Tibial artery (tissue), 4 donors: ENCODE measurements around the gene ZBTB43.
A peak's percentile ranks its signal among the peaks of the same experiment; 100 is the strongest.
"Not testable (repeated sequence)": the region's sequence is repeated elsewhere in the genome, so short reads cannot be mapped to it uniquely, and the experiment has no call there.

Experiments used
- DNase-seq, 2 donors: peaks; one replicate each; pipeline ENCODE4 v3.0.0-alpha.2; 2019
- H3K27ac ChIP-seq, 2 donors: fragments of 200-600 bp; sonication (generic) in 1 of 2; 1 replicate in 1 of 2; 2 replicates in 1 of 2; pipeline ENCODE4 v1.5.1; 2018 to 2019; ENCODE audit warnings: mild to moderate bottlenecking in 1 of 2
- H3K27me3 ChIP-seq, 2 donors: fragments of 200-600 bp; sonication (generic) in 1 of 2; one replicate each; pipeline versions ENCODE4 v1.5.1 to v1.6.0; 2016 to 2019
- H3K36me3 ChIP-seq, 3 donors: fragments of 200-600 bp; sonication (generic) in 2 of 3; one replicate each; pipeline ENCODE4 v1.5.1; 2016 to 2019; ENCODE audit warnings: mild to moderate bottlenecking in 2 of 3
- H3K4me1 ChIP-seq, 4 donors: fragments of 200-600 bp; sonication (generic) in 2 of 4; 1 replicate in 3 of 4; 2 replicates in 1 of 4; pipeline ENCODE4 v1.5.1; 2016 to 2019
- H3K4me3 ChIP-seq, 2 donors: fragments of 200-600 bp; sonication (generic) in 1 of 2; 1 replicate in 1 of 2; 2 replicates in 1 of 2; pipeline ENCODE4 v1.5.1; 2018 to 2019; ENCODE audit warnings: mild to moderate bottlenecking in 2 of 2
- H3K9me3 ChIP-seq, 3 donors: fragments of 200-600 bp; sonication (generic) in 1 of 3; one replicate each; pipeline ENCODE4 v1.5.1; 2016 to 2019
- intact Hi-C: fragments of 100-400 bp; cut with DNase I; formaldehyde crosslinking; loops from one replicate; pipeline ENCODE4 v1.15.0; 2023; ENCODE audit warnings: low total_unique reads
- TF ChIP-seq, protein P1 (sequence below), 2 experiments: fragments of 200-600 bp in 1 of 2; fragments of 450-650 bp in 1 of 2; IDR thresholded peaks; one replicate each; pipeline ENCODE4 v1.5.1; 2017 to 2019; ENCODE audit warnings: antibody characterized with exemption in 2 of 2, mild to moderate bottlenecking in 1 of 2, moderate library complexity in 1 of 2

Gene ZBTB43

DNA sequence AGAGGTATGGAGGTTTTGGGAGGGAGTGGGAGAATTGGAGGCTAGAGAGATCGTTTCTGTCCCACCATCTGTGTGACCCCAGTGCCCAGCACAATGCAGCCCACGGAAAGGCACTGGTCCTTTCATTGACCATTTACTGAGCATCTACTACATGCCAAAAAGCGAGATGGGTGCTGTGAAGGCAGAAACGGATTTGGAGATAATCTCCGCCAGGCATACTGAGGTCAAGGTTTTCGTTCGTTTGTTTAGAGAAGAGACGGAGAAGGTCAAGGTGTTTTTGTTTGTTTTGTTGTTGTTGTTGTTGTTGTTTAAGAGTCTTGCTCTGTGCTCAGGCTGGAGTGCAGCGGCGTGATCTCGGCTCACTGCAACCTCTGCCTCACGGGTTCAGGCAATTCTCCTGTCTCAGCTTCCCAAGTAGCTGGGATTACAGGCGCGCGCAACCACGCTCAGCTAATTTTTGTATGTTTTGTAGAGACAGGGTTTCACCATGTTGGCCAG, 593 bp upstream of the ZBTB43 start:
- H3K4me1 ChIP-seq = peaks cover 0 to 35% (median 17%) of the 10 kb centered on the region in 4 donors
- H3K27ac ChIP-seq = peak overlapping the region; percentile 85 to 86
- peak overlapping the region; percentile 78 to 94 for H3K4me3 ChIP-seq
- no peaks in the 10 kb centered on the region for H3K9me3 ChIP-seq
- DNase-seq = no peak
- no peaks in the 10 kb centered on the region for H3K27me3 ChIP-seq
- TF ChIP-seq, protein P1, sequence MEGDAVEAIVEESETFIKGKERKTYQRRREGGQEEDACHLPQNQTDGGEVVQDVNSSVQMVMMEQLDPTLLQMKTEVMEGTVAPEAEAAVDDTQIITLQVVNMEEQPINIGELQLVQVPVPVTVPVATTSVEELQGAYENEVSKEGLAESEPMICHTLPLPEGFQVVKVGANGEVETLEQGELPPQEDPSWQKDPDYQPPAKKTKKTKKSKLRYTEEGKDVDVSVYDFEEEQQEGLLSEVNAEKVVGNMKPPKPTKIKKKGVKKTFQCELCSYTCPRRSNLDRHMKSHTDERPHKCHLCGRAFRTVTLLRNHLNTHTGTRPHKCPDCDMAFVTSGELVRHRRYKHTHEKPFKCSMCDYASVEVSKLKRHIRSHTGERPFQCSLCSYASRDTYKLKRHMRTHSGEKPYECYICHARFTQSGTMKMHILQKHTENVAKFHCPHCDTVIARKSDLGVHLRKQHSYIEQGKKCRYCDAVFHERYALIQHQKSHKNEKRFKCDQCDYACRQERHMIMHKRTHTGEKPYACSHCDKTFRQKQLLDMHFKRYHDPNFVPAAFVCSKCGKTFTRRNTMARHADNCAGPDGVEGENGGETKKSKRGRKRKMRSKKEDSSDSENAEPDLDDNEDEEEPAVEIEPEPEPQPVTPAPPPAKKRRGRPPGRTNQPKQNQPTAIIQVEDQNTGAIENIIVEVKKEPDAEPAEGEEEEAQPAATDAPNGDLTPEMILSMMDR (IDR thresholded peaks at IDR 0.05) = no peak
- intact Hi-C loops = no loop called here
- peaks cover 0 to 4% (median 4%) of the 10 kb centered on the region in 3 donors for H3K36me3 ChIP-seq

DNA sequence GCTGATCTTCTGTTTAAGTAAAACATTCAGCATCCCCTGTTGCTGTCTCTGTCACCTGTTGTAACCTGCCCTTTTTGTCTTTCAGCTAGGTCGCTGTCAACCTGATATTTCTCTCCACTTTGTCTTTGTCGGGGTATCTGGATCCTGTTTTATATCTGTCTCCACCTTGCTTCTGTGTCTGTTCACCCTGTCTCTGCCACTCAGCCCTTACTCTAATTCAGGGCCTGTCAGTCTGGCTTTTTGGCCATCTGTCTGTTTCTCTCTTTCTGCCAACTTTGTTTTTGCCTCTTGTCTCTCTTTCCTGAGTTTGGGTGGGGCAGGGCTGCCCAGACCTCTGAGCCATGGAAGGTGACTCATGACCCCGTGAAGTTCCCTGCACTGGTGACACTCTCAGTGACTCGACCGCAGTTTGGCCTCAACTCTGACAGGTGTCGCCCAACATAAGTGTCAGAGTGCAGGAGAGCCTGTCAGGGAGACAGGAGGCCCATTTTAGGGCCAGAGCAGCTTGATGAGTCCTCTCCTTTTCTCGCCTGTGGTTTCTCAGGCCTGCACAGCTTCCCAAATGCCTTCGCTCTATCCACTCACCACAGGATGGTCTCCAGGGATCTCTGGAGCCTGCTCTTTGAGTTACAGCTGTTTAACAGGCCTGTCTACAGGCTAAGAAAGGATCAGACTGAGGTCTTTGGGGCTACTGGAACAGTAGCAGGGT, 868 bp downstream of the ZBTB43 start:
- no peaks in the 10 kb centered on the region for H3K9me3 ChIP-seq
- intact Hi-C loops = no loop called here
- TF ChIP-seq, protein P1 (IDR thresholded peaks at IDR 0.05) = no peak
- DNase-seq = peak in 1 of 2 donors; percentile 42
- H3K4me1 ChIP-seq = peaks cover 0 to 39% (median 17%) of the 10 kb centered on the region in 4 donors
- H3K4me3 ChIP-seq = peak overlapping the region; percentile 78 to 94
- no peaks in the 10 kb centered on the region for H3K27me3 ChIP-seq
- H3K27ac ChIP-seq = peak overlapping the region; percentile 85 to 86
- H3K36me3 ChIP-seq = peaks cover 5 to 19% (median 8%) of the 10 kb centered on the region in 3 donors

DNA sequence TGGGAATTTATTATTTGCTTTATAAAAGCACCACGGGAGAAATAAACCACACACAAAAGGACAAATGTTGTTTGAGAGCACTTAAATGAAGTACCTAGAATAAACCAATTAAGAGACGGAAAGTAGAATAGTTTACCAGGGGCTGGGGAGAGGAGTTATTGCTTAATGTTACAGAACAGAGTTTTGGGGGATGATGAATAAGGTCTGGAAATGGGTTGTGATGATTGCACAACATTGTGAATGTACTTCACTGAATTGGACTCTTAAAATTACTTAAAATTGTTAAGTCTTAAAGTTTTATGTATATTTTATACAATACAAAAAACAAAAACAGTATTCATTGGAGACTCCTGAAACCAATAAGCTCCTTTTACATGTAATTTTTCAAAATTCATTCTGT, 1.5 kb downstream of the ZBTB43 start:
- Histone ChIP-seq H3K4me3 (peak overlapping the region; percentile 78 to 94), H3K36me3 (peaks cover 5 to 24% (median 15%) of the 10 kb centered on the region in 3 donors), H3K27ac (peak overlapping the region in 1 of 2 donors; percentile 85), H3K4me1 (peaks cover 0 to 39% (median 17%) of the 10 kb centered on the region in 4 donors), H3K9me3 (no peaks in the 10 kb centered on the region), H3K27me3 (no peaks in the 10 kb centered on the region)
- no peak for DNase-seq
- intact Hi-C loops = no loop called here
- TF ChIP-seq, protein P1 (IDR thresholded peaks at IDR 0.05) = no peak

DNA sequence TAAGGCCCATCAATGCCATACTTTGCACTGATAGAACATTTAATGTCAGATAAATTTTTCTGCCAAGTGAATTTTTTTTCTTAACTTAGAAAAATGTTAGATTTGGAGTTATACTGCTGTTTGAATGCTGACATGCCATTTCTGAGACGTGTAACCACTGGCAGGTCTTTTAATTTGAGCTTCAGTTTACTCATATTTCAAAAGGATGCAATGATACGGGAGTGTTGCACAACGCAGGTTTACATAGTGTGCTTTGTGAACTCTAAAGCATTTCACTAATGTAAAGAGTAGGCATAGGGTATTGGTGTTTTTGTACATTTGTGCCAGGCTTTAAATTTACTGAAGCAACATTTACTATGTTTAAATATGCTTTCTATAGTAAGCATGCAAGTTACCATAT, 4.2 kb downstream of the ZBTB43 start:
- no peak for DNase-seq
- no peak overlapping the region for H3K27ac ChIP-seq
- H3K4me3 ChIP-seq = no peak overlapping the region
- TF ChIP-seq, protein P1 (IDR thresholded peaks at IDR 0.05) = no peak
- peaks cover 0 to 39% (median 17%) of the 10 kb centered on the region in 4 donors for H3K4me1 ChIP-seq
- peaks cover 0 to 2% (median 0%) of the 10 kb centered on the region in 3 donors for H3K9me3 ChIP-seq
- peaks cover 14 to 49% (median 27%) of the 10 kb centered on the region in 3 donors for H3K36me3 ChIP-seq
- H3K27me3 ChIP-seq = no peaks in the 10 kb centered on the region
- intact Hi-C loops = no loop called here

DNA sequence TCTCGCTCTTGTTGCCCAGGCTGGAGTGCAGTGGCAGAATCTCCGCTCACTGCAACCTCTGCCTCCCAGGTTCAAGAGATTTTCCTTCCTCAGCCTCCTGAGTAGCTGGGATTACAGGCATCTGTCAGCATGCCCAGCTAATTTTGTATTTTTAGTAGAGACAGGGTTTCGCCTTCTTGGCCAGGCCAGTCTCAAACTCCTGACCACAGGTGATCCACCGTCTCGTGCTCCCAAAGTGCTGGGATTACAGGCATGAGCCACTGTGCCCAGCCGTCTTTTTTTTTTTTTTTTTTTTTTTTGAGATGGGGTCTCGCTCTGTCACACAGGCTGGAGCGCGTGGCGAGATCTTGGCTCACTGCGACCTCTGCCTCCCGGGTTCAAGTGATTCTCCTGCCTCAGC, 5.4 kb downstream of the ZBTB43 start:
- H3K9me3 ChIP-seq = peaks cover 0 to 10% (median 0%) of the 10 kb centered on the region in 3 donors
- DNase-seq, H3K27me3 ChIP-seq, H3K27ac ChIP-seq, intact Hi-C loops, H3K4me3 ChIP-seq: not testable (repeated sequence)
- peaks cover 18 to 57% (median 35%) of the 10 kb centered on the region in 3 donors for H3K36me3 ChIP-seq
- peaks cover 0 to 35% (median 17%) of the 10 kb centered on the region in 4 donors for H3K4me1 ChIP-seq

DNA sequence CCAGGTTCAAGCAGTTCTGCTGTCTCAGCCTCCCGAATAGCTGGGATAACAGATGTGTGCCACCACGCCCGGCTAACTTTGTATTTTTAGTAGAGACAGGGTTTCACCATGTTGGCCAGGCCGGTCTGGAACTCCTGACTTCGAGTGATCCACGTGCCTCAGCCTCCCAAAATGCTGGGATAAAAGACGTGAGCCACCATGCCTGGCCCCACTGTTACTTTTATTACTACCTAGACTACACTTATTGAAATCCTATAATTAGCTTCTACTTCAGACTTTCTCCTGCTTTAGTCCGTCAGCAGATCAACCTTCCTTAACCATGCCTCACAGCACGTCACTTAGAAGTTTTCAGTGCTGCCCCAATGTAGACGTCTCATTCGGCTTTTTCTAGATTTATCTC, 8.2 kb downstream of the ZBTB43 start:
- Histone ChIP-seq H3K36me3 (peaks cover 28 to 79% (median 48%) of the 10 kb centered on the region in 3 donors), H3K4me3 (no peak overlapping the region), H3K27me3 (no peaks in the 10 kb centered on the region), H3K9me3 (peaks cover 0 to 10% (median 4%) of the 10 kb centered on the region in 3 donors), H3K4me1 (peaks cover 0 to 15% (median 0%) of the 10 kb centered on the region in 4 donors), H3K27ac (no peak overlapping the region)
- intact Hi-C loops = no loop called here
- DNase-seq = no peak
- TF ChIP-seq, protein P1 (IDR thresholded peaks at IDR 0.05) = no peak
